Measurements from ENCODE around the gene PRPF6.

DNA sequence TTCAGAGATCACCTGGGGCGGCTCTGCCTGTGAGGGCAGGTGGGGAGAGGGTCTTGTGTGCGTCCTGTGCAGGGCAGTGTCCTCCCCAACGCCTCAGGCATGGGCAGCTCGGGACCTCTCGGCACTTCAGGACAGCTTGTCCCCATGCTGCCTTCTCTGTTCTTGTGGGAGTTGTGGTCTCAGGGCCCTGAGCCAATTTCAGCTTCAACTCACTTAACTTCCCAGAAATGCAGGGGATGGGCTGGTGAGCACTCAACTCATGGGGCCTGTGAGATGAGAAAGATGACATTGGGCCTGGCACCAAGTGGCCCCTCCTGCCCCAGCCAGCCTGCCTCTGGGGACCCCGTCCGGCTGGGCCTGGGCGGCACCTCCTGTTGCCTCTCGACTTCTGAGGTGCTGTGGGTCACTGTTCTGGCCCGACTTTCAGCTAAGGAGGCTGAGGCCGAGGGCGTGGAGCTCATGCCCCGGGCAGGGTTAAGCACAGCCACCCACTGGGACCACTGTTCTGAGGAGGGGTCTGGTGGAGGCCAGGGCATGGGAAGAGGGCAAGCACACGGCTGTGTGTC is 91.6 kb downstream of the PRPF6 start:
- TF ChIP-seq, protein P1, sequence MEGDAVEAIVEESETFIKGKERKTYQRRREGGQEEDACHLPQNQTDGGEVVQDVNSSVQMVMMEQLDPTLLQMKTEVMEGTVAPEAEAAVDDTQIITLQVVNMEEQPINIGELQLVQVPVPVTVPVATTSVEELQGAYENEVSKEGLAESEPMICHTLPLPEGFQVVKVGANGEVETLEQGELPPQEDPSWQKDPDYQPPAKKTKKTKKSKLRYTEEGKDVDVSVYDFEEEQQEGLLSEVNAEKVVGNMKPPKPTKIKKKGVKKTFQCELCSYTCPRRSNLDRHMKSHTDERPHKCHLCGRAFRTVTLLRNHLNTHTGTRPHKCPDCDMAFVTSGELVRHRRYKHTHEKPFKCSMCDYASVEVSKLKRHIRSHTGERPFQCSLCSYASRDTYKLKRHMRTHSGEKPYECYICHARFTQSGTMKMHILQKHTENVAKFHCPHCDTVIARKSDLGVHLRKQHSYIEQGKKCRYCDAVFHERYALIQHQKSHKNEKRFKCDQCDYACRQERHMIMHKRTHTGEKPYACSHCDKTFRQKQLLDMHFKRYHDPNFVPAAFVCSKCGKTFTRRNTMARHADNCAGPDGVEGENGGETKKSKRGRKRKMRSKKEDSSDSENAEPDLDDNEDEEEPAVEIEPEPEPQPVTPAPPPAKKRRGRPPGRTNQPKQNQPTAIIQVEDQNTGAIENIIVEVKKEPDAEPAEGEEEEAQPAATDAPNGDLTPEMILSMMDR (conservative IDR thresholded peaks at IDR 0.05), result no peak
- TF ChIP-seq EZH2 (IDR thresholded peaks at IDR 0.05; ENCODE audit: low read depth), result no peak

Measured in PC-9 (cell line).